ENCODE results near the gene TRIM26. TPM values are rescaled to one million over a fixed set of nuclear protein-coding genes. Genes with fewer than 3 reads are reported as not detected.

Gene TRIM26
- total and polyA plus RNA-seq, 7 donors, result 34.2 to 60.4 (median 40.3) TPM

DNA sequence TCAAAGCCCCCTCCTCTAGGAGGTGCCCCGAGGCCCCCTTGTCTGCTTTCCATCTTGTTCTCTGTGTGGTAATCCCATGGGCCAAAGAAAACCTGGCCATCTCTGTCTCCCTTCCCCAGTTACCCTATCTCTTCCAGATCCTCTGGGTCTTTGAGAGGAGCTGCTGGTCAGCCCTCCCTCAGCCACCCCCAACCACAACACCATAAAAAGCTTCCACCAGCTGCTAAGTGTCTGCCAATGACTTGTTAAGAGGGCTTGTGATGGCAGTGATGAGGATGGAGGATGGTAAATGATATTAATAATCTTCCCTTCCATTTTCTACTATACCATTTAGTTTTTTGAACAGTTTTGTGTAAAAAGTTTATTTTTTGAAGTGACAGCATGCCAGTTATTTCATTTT, 17.3 kb downstream of the TRIM26 start:
- intact Hi-C loops (cut with DNase I), result no loop called here
- no peaks in the 10 kb centered on the region for H3K27me3 ChIP-seq
- no peaks in the 10 kb centered on the region for H3K4me1 ChIP-seq
- no peak for DNase-seq
- TF ChIP-seq EP300 (IDR thresholded peaks at IDR 0.05), result no peak
- no peak for TF ChIP-seq POLR2AphosphoS5 (IDR thresholded peaks at IDR 0.05)
- TF ChIP-seq, protein P1, sequence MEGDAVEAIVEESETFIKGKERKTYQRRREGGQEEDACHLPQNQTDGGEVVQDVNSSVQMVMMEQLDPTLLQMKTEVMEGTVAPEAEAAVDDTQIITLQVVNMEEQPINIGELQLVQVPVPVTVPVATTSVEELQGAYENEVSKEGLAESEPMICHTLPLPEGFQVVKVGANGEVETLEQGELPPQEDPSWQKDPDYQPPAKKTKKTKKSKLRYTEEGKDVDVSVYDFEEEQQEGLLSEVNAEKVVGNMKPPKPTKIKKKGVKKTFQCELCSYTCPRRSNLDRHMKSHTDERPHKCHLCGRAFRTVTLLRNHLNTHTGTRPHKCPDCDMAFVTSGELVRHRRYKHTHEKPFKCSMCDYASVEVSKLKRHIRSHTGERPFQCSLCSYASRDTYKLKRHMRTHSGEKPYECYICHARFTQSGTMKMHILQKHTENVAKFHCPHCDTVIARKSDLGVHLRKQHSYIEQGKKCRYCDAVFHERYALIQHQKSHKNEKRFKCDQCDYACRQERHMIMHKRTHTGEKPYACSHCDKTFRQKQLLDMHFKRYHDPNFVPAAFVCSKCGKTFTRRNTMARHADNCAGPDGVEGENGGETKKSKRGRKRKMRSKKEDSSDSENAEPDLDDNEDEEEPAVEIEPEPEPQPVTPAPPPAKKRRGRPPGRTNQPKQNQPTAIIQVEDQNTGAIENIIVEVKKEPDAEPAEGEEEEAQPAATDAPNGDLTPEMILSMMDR (IDR thresholded peaks at IDR 0.05), result no peak
- no peak for TF ChIP-seq POLR2A (IDR thresholded peaks at IDR 0.05)
- H3K4me3 ChIP-seq, result no peak overlapping the region
- no peaks in the 10 kb centered on the region for H3K9me3 ChIP-seq
- no peak overlapping the region for H3K27ac ChIP-seq
- 100% methylated on average over 1 of the region's 1 CpG for WGBS, 2 donors
- peaks cover 16 to 85% (median 41%) of the 10 kb centered on the region in 4 donors for H3K36me3 ChIP-seq

DNA sequence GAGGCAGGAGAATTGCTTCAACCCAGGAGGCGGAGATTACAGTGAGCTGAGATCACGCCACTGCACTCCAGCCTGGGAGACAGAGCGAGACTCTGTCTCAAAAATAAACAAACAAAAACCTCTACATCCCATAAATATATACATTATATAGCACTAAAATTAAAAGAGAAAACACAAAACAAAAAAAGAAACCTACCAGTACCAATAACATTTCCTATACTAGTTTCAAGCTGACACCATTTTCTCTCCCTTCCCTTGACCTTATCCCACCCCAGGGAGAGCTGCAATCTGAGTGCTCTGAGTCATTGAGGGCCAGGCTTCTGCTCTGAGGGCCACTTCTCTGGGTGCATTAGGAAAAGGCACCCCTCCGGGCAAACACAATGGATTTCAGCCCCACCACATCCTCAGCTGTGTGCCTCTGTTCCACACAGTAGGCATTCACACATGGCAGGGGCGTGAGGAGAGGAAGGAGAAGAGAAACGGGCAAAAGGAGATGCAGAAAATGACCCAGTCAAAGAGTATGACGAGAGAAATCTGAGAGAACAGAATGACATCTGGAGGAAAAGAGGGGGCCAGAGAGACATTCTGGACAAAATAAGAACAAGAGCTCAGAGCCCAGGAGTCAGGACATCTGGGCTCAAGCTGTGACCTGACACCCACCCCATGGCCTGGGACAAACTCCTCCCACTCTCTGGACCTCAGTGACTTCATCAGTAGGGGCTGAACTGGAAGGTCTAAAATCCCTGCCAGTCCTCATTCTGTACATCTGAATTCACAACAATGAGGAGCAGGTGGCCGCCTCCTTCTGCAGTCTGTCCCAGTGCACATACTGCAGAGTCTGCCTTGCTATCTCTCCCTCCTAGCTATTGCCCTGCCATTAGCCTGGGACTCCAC, 18.2 kb downstream of the TRIM26 start:
- intact Hi-C loops (cut with DNase I), result no loop called here
- Histone ChIP-seq H3K9me3 (no peaks in the 10 kb centered on the region), H3K4me3 (no peak overlapping the region), H3K27ac (no peak overlapping the region), H3K4me1 (no peaks in the 10 kb centered on the region), H3K27me3 (no peaks in the 10 kb centered on the region), H3K36me3 (peaks cover 13 to 85% (median 42%) of the 10 kb centered on the region in 4 donors)
- WGBS, 2 donors, result 92 to 93% methylated on average over 8 of the region's 8 CpGs
- TF ChIP-seq EP300 (IDR thresholded peaks at IDR 0.05) (no peak), POLR2A (IDR thresholded peaks at IDR 0.05) (no peak), POLR2AphosphoS5 (IDR thresholded peaks at IDR 0.05) (no peak)
- TF ChIP-seq, protein P1 (IDR thresholded peaks at IDR 0.05), result no peak
- DNase-seq, result no peak

DNA sequence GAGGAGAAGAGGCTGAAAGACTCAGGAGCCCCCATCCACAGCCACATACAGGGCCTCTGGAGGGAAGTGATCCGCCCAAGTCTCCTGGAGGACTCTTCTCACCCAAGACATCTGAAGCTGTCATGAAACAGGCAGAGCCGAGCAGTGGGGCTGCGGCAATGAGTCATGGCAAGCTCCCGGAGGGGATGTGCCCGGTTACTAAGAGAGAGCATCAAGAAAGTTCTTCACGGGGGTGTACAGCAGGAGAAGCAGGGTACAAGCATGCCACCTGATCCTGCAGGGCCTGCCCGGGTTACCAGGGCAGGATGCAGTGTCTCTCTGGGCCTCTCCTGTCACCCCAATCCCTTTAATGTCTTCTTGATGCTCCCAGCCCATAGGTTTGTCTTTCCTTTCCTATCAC, 21.1 kb downstream of the TRIM26 start:
- Histone ChIP-seq H3K27ac (no peak overlapping the region), H3K9me3 (no peaks in the 10 kb centered on the region), H3K4me3 (no peak overlapping the region), H3K36me3 (peaks cover 0 to 86% (median 41%) of the 10 kb centered on the region in 4 donors), H3K27me3 (no peaks in the 10 kb centered on the region), H3K4me1 (no peaks in the 10 kb centered on the region)
- TF ChIP-seq POLR2AphosphoS5 (IDR thresholded peaks at IDR 0.05) (no peak), POLR2A (IDR thresholded peaks at IDR 0.05) (no peak)
- intact Hi-C loops (cut with DNase I), result no loop called here
- 92 to 94% methylated on average over 7 of the region's 7 CpGs for WGBS, 2 donors
- DNase-seq, result no peak

DNA sequence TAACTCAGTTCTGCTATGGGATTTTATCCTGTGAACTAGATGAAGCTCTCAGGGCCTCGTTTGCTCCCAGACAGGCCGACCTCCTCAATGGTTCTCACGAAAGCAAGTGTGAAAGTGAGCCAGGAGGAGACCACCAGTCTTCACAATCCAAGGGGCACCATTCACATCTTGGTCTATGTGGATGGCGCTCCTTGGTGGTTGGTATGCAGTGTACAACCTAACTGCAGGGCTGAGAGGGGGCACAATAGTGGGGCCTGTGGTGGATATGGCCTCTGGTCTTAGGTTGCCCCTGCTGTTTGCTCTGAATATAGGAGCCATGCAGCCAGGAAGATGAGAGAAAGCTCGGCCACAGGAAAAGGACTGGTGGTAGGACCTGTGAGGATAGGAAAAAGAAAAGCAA, 24.7 kb downstream of the TRIM26 start:
- Histone ChIP-seq H3K4me1 (no peaks in the 10 kb centered on the region), H3K27me3 (no peaks in the 10 kb centered on the region), H3K36me3 (peaks cover 12 to 79% (median 34%) of the 10 kb centered on the region in 4 donors), H3K4me3 (no peak overlapping the region), H3K9me3 (no peaks in the 10 kb centered on the region), H3K27ac (no peak overlapping the region)
- 95 to 96% methylated on average over 5 of the region's 5 CpGs for WGBS, 2 donors
- DNase-seq, result no peak
- TF ChIP-seq POLR2A (IDR thresholded peaks at IDR 0.05), result no peak
- no peak for TF ChIP-seq POLR2AphosphoS5 (IDR thresholded peaks at IDR 0.05)
- TF ChIP-seq, protein P1 (IDR thresholded peaks at IDR 0.05), result no peak
- TF ChIP-seq EP300 (IDR thresholded peaks at IDR 0.05), result no peak
- intact Hi-C loops (cut with DNase I), result no loop called here

DNA sequence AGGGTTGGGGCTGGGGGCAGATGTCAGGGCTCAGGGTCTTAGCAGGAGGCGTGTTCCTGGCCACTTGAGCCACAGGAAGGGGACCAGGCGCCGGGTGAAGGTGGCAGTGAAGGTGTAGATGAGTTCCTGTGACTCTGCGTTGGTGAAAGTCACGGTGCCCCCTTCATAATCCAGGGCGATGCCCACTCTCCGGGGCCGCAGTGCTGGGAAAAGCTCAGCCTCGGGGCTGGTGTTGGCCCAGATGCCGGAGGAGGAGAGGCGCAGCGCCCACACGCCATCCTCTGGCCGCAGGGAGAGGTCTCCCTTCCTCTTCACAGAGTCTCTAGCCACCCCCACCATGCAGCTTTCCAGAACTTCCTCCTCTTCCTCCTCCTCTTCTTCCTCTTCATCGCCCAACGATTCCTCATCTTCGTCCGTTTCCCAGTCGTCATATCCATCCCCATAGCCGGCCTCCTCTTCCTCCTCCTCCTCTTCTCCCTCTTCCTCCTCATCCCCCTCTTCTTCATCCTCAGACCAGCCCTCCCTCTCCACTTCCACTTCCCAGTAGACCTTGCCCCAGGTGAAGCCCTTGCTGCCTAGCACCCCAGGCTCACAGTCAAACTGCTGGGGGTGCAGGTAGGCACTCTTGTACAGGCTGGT, 27.2 kb downstream of the TRIM26 start:
- H3K36me3 ChIP-seq, result peaks cover 12 to 62% (median 34%) of the 10 kb centered on the region in 4 donors
- WGBS, 2 donors, result 93 to 94% methylated on average over 20 of the region's 20 CpGs
- TF ChIP-seq, protein P1 (IDR thresholded peaks at IDR 0.05), result no peak
- TF ChIP-seq POLR2AphosphoS5 (IDR thresholded peaks at IDR 0.05), result no peak
- TF ChIP-seq POLR2A (IDR thresholded peaks at IDR 0.05), result no peak
- no peak for TF ChIP-seq EP300 (IDR thresholded peaks at IDR 0.05)
- H3K9me3 ChIP-seq, result no peaks in the 10 kb centered on the region
- H3K4me1 ChIP-seq, result no peaks in the 10 kb centered on the region
- intact Hi-C loops (cut with DNase I), result no loop called here
- H3K27ac ChIP-seq, result no peak overlapping the region
- no peaks in the 10 kb centered on the region for H3K27me3 ChIP-seq
- no peak for DNase-seq
- no peak overlapping the region for H3K4me3 ChIP-seq
